T-helper 9 cell (primary cell): ENCODE results near the gene NSDHL.

ENCODE experiments used
- DNase-seq: peaks from one replicate; pipeline ENCODE4 v3.0.0-alpha.2; 2020

The NSDHL gene

DNA sequence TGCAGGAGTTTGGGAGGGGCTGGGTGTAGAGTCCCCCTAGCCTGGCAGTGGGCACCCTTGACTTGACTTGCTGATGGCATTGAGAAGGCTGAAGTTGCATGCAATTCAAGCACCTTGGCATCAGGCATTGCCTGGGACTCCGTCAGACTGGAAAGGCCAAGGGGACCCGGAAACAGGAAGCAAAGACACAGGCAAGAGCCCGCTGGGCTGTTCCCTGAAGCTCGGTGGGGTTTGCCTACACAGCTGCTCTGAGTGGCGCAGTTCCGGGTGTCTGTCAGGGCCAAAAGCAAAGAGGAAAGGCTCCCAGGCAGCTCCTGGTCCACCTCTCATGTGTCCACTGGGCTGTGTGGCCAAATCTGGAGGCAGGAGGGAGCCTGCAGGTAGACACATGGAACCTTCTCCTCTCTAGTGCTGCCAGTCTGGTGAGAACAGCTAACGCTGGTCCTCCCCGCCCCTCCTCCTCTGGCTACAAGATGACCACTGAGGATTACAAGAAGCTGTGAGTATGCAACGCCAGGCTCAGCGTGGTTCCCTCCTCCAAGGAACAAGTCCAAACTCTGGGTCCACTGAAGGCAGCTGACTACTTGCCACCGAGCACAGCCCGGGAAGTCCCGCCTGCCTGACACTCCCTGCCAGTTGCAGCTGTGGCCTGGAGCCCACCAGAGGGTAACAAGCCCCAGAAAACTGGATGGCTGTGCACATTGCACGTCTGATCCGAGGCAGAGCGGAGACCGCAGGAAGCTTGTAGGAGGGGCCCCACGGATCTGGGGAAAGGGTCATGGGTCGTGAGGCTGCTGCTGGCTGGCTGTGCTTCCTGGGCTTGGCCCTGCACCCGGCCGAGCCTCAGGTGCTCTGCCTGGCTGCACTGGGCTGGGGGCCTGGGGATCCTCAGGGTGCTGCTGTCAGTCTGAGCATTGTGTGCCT is 87.1 kb downstream of the NSDHL start:
- no peak for DNase-seq

DNA sequence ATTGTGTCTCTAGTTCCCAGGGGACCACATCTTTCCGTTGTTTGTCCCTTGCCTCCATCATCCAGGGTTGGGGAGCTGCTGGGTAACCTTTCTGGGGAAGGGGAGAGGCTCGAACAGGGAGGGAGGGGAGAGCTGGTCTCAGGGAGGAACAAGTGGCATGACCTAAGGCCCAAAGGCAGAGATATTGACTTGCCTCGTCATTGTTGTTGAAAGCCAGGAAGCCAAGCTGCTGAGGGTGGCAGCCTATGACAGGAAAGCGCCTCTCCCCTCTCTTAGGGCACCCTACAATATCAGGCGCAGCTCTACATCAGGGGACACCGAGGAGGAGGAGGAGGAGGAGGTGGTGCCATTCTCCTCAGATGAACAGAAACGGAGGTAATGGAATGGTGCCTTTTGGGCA is 87.8 kb downstream of the NSDHL start:
- DNase-seq: no peak
